Measurements from ENCODE around the gene ETNPPL. TPM values are rescaled to one million over a fixed set of nuclear protein-coding genes. Genes with fewer than 3 reads are reported as not detected.

The ETNPPL gene
- total RNA-seq, 1 donor from 2014 or later = 0.43 TPM

GRCh38 chr4:108703370-108703769 is 59.5 kb downstream of the ETNPPL start:
- no peaks in the 10 kb centered on the region for H3K36me3 ChIP-seq
- no peaks in the 10 kb centered on the region for H3K79me2 ChIP-seq (ENCODE audit: low read depth)
- Mint-ChIP-seq H3K27ac (no peak overlapping the region), H3K36me3 (no peaks in the 10 kb centered on the region), H3K27me3 (ENCODE audit: insufficient read depth, low read depth) (no peaks in the 10 kb centered on the region), H3K4me3 (no peak overlapping the region), H3K9me3 (no peaks in the 10 kb centered on the region), H3K4me1 (no peaks in the 10 kb centered on the region)
- no peaks in the 10 kb centered on the region for H3K27me3 ChIP-seq
- no peaks in the 10 kb centered on the region for H4K20me1 ChIP-seq (ENCODE audit: low read depth)
- H3K9ac ChIP-seq = no peak overlapping the region
- no peak overlapping the region for H3K4me2 ChIP-seq
- H3K27ac ChIP-seq = no peak overlapping the region
- no peak overlapping the region for H2AFZ ChIP-seq (replicated peaks)
- H3K9me3 ChIP-seq (ENCODE audit: low read depth) = no peaks in the 10 kb centered on the region
- no peak overlapping the region for H3K4me3 ChIP-seq
- TF ChIP-seq, protein P1, sequence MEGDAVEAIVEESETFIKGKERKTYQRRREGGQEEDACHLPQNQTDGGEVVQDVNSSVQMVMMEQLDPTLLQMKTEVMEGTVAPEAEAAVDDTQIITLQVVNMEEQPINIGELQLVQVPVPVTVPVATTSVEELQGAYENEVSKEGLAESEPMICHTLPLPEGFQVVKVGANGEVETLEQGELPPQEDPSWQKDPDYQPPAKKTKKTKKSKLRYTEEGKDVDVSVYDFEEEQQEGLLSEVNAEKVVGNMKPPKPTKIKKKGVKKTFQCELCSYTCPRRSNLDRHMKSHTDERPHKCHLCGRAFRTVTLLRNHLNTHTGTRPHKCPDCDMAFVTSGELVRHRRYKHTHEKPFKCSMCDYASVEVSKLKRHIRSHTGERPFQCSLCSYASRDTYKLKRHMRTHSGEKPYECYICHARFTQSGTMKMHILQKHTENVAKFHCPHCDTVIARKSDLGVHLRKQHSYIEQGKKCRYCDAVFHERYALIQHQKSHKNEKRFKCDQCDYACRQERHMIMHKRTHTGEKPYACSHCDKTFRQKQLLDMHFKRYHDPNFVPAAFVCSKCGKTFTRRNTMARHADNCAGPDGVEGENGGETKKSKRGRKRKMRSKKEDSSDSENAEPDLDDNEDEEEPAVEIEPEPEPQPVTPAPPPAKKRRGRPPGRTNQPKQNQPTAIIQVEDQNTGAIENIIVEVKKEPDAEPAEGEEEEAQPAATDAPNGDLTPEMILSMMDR (IDR thresholded peaks at IDR 0.05) = no peak
- TF ChIP-seq EZH2phosphoT487 (IDR thresholded peaks at IDR 0.05) (no peak), EZH2 (IDR thresholded peaks at IDR 0.05) (no peak)
- no peak for DNase-seq (ENCODE audit: low spot score)
- no peaks in the 10 kb centered on the region for H3K4me1 ChIP-seq
- H3F3A ChIP-seq (ENCODE audit: low read depth) = no peaks in the 10 kb centered on the region

DNA sequence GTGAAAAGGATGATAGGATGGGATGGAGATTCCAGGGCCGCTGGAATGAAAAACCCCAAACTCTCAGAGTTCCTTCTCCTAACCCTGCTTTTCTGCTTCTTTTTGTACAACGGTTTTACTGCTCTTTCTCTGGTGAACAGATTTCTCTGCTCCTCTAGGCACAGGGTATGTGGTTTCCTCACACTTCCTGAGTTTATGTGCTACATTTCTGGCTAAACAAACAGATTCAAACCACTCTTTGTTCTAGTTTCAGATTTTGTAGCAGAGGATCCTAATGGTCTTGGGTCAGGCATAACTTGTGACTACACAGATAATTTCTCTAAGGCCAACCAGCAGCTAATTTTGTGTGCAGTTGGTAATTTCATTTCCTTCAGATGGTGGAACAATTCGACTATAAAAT is 59.9 kb downstream of the ETNPPL start:
- Histone ChIP-seq H3K27me3 (no peaks in the 10 kb centered on the region), H3F3A (ENCODE audit: low read depth) (no peaks in the 10 kb centered on the region), H2AFZ (replicated peaks) (no peak overlapping the region), H3K27ac (no peak overlapping the region), H3K4me1 (no peaks in the 10 kb centered on the region), H3K4me3 (no peak overlapping the region), H3K79me2 (ENCODE audit: low read depth) (no peaks in the 10 kb centered on the region), H3K9ac (no peak overlapping the region), H3K4me2 (no peak overlapping the region), H3K9me3 (ENCODE audit: low read depth) (no peaks in the 10 kb centered on the region), H3K36me3 (no peaks in the 10 kb centered on the region), H4K20me1 (ENCODE audit: low read depth) (no peaks in the 10 kb centered on the region)
- no peaks in the 10 kb centered on the region for H3K36me3 Mint-ChIP-seq
- DNase-seq (ENCODE audit: low spot score) = no peak
- H3K27me3 Mint-ChIP-seq (ENCODE audit: insufficient read depth, low read depth) = no peaks in the 10 kb centered on the region
- H3K27ac Mint-ChIP-seq = no peak overlapping the region
- TF ChIP-seq EZH2phosphoT487 (IDR thresholded peaks at IDR 0.05) (no peak), EZH2 (IDR thresholded peaks at IDR 0.05) (no peak)
- TF ChIP-seq, protein P1 (IDR thresholded peaks at IDR 0.05) = no peak
- no peaks in the 10 kb centered on the region for H3K4me1 Mint-ChIP-seq
- H3K4me3 Mint-ChIP-seq = no peak overlapping the region
- no peaks in the 10 kb centered on the region for H3K9me3 Mint-ChIP-seq

GRCh38 chr4:108700081-108700757 is 62.6 kb downstream of the ETNPPL start:
- H3K27me3 ChIP-seq = no peaks in the 10 kb centered on the region
- no peaks in the 10 kb centered on the region for H3K36me3 ChIP-seq
- H3K4me1 ChIP-seq = no peaks in the 10 kb centered on the region
- H3K9ac ChIP-seq = no peak overlapping the region
- H3K27me3 Mint-ChIP-seq (ENCODE audit: insufficient read depth, low read depth) = no peaks in the 10 kb centered on the region
- H4K20me1 ChIP-seq (ENCODE audit: low read depth) = no peaks in the 10 kb centered on the region
- no peak overlapping the region for H3K27ac ChIP-seq
- H3K9me3 ChIP-seq (ENCODE audit: low read depth) = no peaks in the 10 kb centered on the region
- H3F3A ChIP-seq (ENCODE audit: low read depth) = no peaks in the 10 kb centered on the region
- H3K4me1 Mint-ChIP-seq = no peaks in the 10 kb centered on the region
- H3K4me2 ChIP-seq = no peak overlapping the region
- H3K79me2 ChIP-seq (ENCODE audit: low read depth) = no peaks in the 10 kb centered on the region
- TF ChIP-seq EZH2phosphoT487 (IDR thresholded peaks at IDR 0.05) (no peak), EZH2 (IDR thresholded peaks at IDR 0.05) (no peak)
- TF ChIP-seq, protein P1 (IDR thresholded peaks at IDR 0.05) = no peak
- H3K36me3 Mint-ChIP-seq = no peaks in the 10 kb centered on the region
- no peak overlapping the region for H2AFZ ChIP-seq (replicated peaks)
- DNase-seq (ENCODE audit: low spot score) = no peak
- H3K9me3 Mint-ChIP-seq = no peaks in the 10 kb centered on the region
- H3K4me3 Mint-ChIP-seq = no peak overlapping the region
- no peak overlapping the region for H3K27ac Mint-ChIP-seq
- H3K4me3 ChIP-seq = no peak overlapping the region

All from neural progenitor cell (in vitro differentiated cells).